H1 (cell line): ENCODE data around the gene RAD51D. TPM values are rescaled to one million over a fixed set of nuclear protein-coding genes. Genes with fewer than 3 reads are reported as not detected.
A peak's percentile ranks its signal among the peaks of the same experiment; 100 is the strongest.

Source experiments
- CTCF ChIA-PET: fragments of 300-600 bp; sonication (Branson Sonifier 250); formaldehyde crosslinking; loops from one replicate; lab custom pipeline; 2021; ENCODE audit not compliant: partially characterized antibody; lab: Charles Lee
- POLR2A ChIA-PET: fragments of 300-600 bp; sonication (Branson Sonifier 250); formaldehyde crosslinking; loops from one replicate; lab custom pipeline; 2021; ENCODE audit warnings: inconsistent platforms; ENCODE audit not compliant: partially characterized antibody; lab: Charles Lee
- DNase-seq, 2 experiments: peaks; one replicate each; pipeline versions ENCODE4 v3.0.0 to v3.0.0-alpha.2; 2010 to 2022; ENCODE audit warnings: low spot score in 2 of 2, low read depth in 1 of 2, mixed read lengths in 1 of 2
- FAIRE-seq: peaks from 2 replicates; lab custom pipeline; 2011; peaks lifted over from hg19 to GRCh38; lab: Jason Lieb, UNC
- H2AFZ ChIP-seq: 2 replicates; pipeline ENCODE4 v1.8.1; 2012; ENCODE audit warnings: low read length, inconsistent platforms
- H2AK5ac ChIP-seq: 2 replicates; pipeline ENCODE4 v1.6.1; 2013; ENCODE audit warnings: low read depth, low read length
- H2BK120ac ChIP-seq: replicated peaks from 2 replicates; pipeline ENCODE3; 2013; ENCODE audit warnings: low read depth, low read length, inconsistent platforms
- H2BK12ac ChIP-seq: 2 replicates; pipeline ENCODE4 v1.6.1; 2013; ENCODE audit warnings: low read depth, low read length
- H2BK15ac ChIP-seq: 2 replicates; pipeline ENCODE4 v1.6.1; 2013; ENCODE audit warnings: low read length
- H2BK20ac ChIP-seq: 2 replicates; pipeline ENCODE4 v1.6.1; 2013; ENCODE audit warnings: low read length
- H2BK5ac ChIP-seq: 2 replicates; pipeline ENCODE4 v1.6.1; 2013; ENCODE audit warnings: low read depth, low read length
- H3K14ac ChIP-seq: 2 replicates; pipeline ENCODE4 v1.6.1; 2013; ENCODE audit warnings: inconsistent platforms; ENCODE audit not compliant: insufficient read length
- H3K18ac ChIP-seq: 2 replicates; pipeline ENCODE4 v1.6.1; 2013; ENCODE audit warnings: low read length; ENCODE audit errors: extremely low read depth
- H3K23ac ChIP-seq: 2 replicates; pipeline ENCODE4 v1.6.1; 2013; ENCODE audit warnings: inconsistent platforms; ENCODE audit not compliant: insufficient read length
- H3K23me2 ChIP-seq: 2 replicates; pipeline ENCODE4 v1.6.1; 2013; ENCODE audit warnings: low read depth, low read length
- H3K27ac ChIP-seq: 2 replicates; pipeline ENCODE4 v1.6.1; 2011; ENCODE audit warnings: low read depth, low read length, inconsistent platforms
- H3K27me3 ChIP-seq, 4 experiments: replicated peaks in 1 of 4; 1 replicate in 1 of 4; 2 replicates in 3 of 4; pipeline versions ENCODE4 v1.6.1 to v1.8.1; 2011 to 2013; ENCODE audit warnings: low read length in 3 of 4, mild to moderate bottlenecking in 3 of 4, inconsistent platforms in 2 of 4, mixed read lengths in 2 of 4, moderate library complexity in 1 of 4; ENCODE audit not compliant: control insufficient read depth in 3 of 4, insufficient read depth in 3 of 4; ENCODE audit errors: extremely low read depth in 1 of 4
- H3K36me3 ChIP-seq, 4 experiments: 2 replicates each; pipeline versions ENCODE4 v1.6.1 to v1.8.1; 2011 to 2013; ENCODE audit warnings: mild to moderate bottlenecking in 4 of 4, low read length in 3 of 4, moderate library complexity in 2 of 4, control low read depth in 1 of 4, inconsistent platforms in 1 of 4; ENCODE audit not compliant: insufficient read depth in 4 of 4, control insufficient read depth in 2 of 4
- H3K4ac ChIP-seq: replicated peaks from 2 replicates; pipeline ENCODE3; 2013; ENCODE audit warnings: low read length, low read depth, mixed read lengths, inconsistent platforms; ENCODE audit not compliant: insufficient read length
- H3K4me1 ChIP-seq, 4 experiments: replicated peaks in 1 of 4; 1 replicate in 1 of 4; 2 replicates in 3 of 4; pipeline versions ENCODE4 v1.6.1 to v1.8.1; 2011 to 2013; ENCODE audit warnings: low read length in 3 of 4, inconsistent platforms in 2 of 4, mixed read lengths in 1 of 4; ENCODE audit not compliant: insufficient read depth in 4 of 4, control insufficient read depth in 3 of 4
- H3K4me2 ChIP-seq, 2 experiments: 2 replicates each; pipeline versions ENCODE4 v1.6.1 to v1.8.1; 2011 to 2013; ENCODE audit warnings: low read depth in 2 of 2, low read length in 2 of 2, control low read depth in 1 of 2, inconsistent platforms in 1 of 2, mild to moderate bottlenecking in 1 of 2; ENCODE audit not compliant: insufficient read depth in 1 of 2
- H3K4me3 ChIP-seq, 4 experiments: fragments of 200-600, 300-600 bp in 1 of 4; sonication (generic), shearing (Covaris generic), sonication (Bioruptor Twin) in 1 of 4; 2 replicates each; pipeline versions ENCODE4 v1.5.1 to v1.8.1; 2011 to 2016; ENCODE audit warnings: low read length in 4 of 4, low read depth in 3 of 4, control low read depth in 2 of 4, inconsistent platforms in 2 of 4, mild to moderate bottlenecking in 2 of 4, mixed read lengths in 1 of 4, moderate library complexity in 1 of 4; ENCODE audit not compliant: insufficient read depth in 2 of 4; ENCODE audit errors: extremely low read depth in 1 of 4
- H3K56ac ChIP-seq: replicated peaks from 2 replicates; pipeline ENCODE3; 2013; ENCODE audit warnings: low read depth, mild to moderate bottlenecking, mixed read lengths, low read length, inconsistent platforms; ENCODE audit not compliant: insufficient read length
- H3K79me1 ChIP-seq: 2 replicates; pipeline ENCODE4 v1.6.1; 2013; ENCODE audit warnings: low read depth, low read length, control low read depth
- H3K79me2 ChIP-seq, 2 experiments: 2 replicates each; pipeline versions ENCODE4 v1.6.1 to v1.8.1; 2012 to 2013; ENCODE audit warnings: low read length in 2 of 2, mild to moderate bottlenecking in 2 of 2, inconsistent platforms in 1 of 2; ENCODE audit not compliant: insufficient read depth in 2 of 2, control insufficient read depth in 1 of 2
- H3K9ac ChIP-seq, 4 experiments: replicated peaks in 1 of 4; 1 replicate in 1 of 4; 2 replicates in 3 of 4; pipeline versions ENCODE4 v1.6.1 to v1.8.1; 2011 to 2013; ENCODE audit warnings: low read depth in 3 of 4, low read length in 3 of 4, control low read depth in 2 of 4, mild to moderate bottlenecking in 2 of 4, moderate library complexity in 2 of 4, inconsistent platforms in 1 of 4; ENCODE audit errors: extremely low read depth in 1 of 4
- H3K9me3 ChIP-seq, 2 experiments: 2 replicates each; pipeline versions ENCODE4 v1.6.1 to v1.8.1; 2012 to 2013; ENCODE audit warnings: mild to moderate bottlenecking in 2 of 2, moderate library complexity in 2 of 2, control low read depth in 1 of 2, inconsistent platforms in 1 of 2, low read depth in 1 of 2, low read length in 1 of 2, mixed read lengths in 1 of 2; ENCODE audit not compliant: insufficient read depth in 2 of 2
- H4K20me1 ChIP-seq, 2 experiments: replicated peaks in 1 of 2; 2 replicates each; pipeline versions ENCODE3 to v1.8.1; 2011 to 2013; ENCODE audit warnings: inconsistent platforms in 2 of 2, low read length in 2 of 2, mild to moderate bottlenecking in 1 of 2; ENCODE audit not compliant: insufficient read depth in 2 of 2, control insufficient read depth in 1 of 2
- H4K5ac ChIP-seq: 2 replicates; pipeline ENCODE4 v1.6.1; 2013; ENCODE audit warnings: low read length, low read depth, mixed read lengths, inconsistent platforms; ENCODE audit not compliant: insufficient read length
- H4K8ac ChIP-seq: 2 replicates; pipeline ENCODE4 v1.8.0; 2013; ENCODE audit warnings: mild to moderate bottlenecking, moderate library complexity, low read length, inconsistent platforms; ENCODE audit not compliant: insufficient read depth; ENCODE audit errors: extremely low read depth
- H4K91ac ChIP-seq: replicated peaks from 2 replicates; pipeline ENCODE3; 2013; ENCODE audit warnings: low read length, mixed read lengths, inconsistent platforms; ENCODE audit not compliant: insufficient read length
- CBX8 ChIP-seq: fragments of 300-800, 300-1000 bp; sonication (generic); IDR thresholded peaks from 2 replicates; pipeline ENCODE4 v1.7.1; 2016; ENCODE audit warnings: low read depth, low read length, borderline replicate concordance
- EP300 ChIP-seq, 2 experiments: IDR thresholded peaks; 1 replicate in 1 of 2; 2 replicates in 1 of 2; pipeline ENCODE4 v1.6.1; 2011 to 2012; ENCODE audit warnings: low read depth in 2 of 2, low read length in 2 of 2, mild to moderate bottlenecking in 2 of 2, borderline replicate concordance in 1 of 2, inconsistent platforms in 1 of 2, moderate library complexity in 1 of 2
- HDAC6 ChIP-seq: IDR thresholded peaks from one replicate; pipeline ENCODE4 v1.7.1; 2012; ENCODE audit warnings: low read depth, mild to moderate bottlenecking, inconsistent platforms, low read length, moderate library complexity
- KDM5A ChIP-seq: fragments of 200-600 bp; IDR thresholded peaks from 2 replicates; pipeline ENCODE4 v1.7.1; 2012; ENCODE audit warnings: mild to moderate bottlenecking, low read length, inconsistent platforms, mixed read lengths
- POLR2AphosphoS5 ChIP-seq: IDR thresholded peaks from 2 replicates; pipeline ENCODE4 v1.6.1; 2011; ENCODE audit warnings: low read depth, low read length
- POU5F1 ChIP-seq: IDR thresholded peaks from 2 replicates; pipeline ENCODE4 v1.6.1; 2011; ENCODE audit warnings: low read depth, mild to moderate bottlenecking, low read length, moderate library complexity
- RAD21 ChIP-seq, 2 experiments: IDR thresholded peaks in 1 of 2; conservative IDR thresholded peaks in 1 of 2; 2 replicates each; pipeline ENCODE4 v1.6.1; 2011; ENCODE audit warnings: low read depth in 2 of 2, low read length in 2 of 2, improper control_type of control experiment in 1 of 2, inconsistent platforms in 1 of 2, mild to moderate bottlenecking in 1 of 2, moderate library complexity in 1 of 2
- SUZ12 ChIP-seq: fragments of 200-600 bp; sonication (generic); IDR thresholded peaks from 2 replicates; pipeline ENCODE4 v1.6.1; 2012; ENCODE audit warnings: mild to moderate bottlenecking, inconsistent platforms, low read length, moderate library complexity, mixed read lengths
- USF2 ChIP-seq: IDR thresholded peaks from 2 replicates; pipeline ENCODE4 v1.6.1; 2011; ENCODE audit warnings: low read length, improper control_type of control experiment
- WGBS, 2 experiments: shearing (Covaris generic) in 1 of 2; methylation state at CpG; one replicate each; pipeline versions ENCODE4 v1.1.6 to v1.1.7; 2013 to 2015; ENCODE audit warnings: low lambda C conversion rate in 2 of 2, mixed read lengths in 2 of 2, inconsistent platforms in 1 of 2, low coverage in 1 of 2, missing lambda C conversion rate in 1 of 2; ENCODE audit not compliant: insufficient replicate concordance in 2 of 2, insufficient coverage in 1 of 2, insufficient read length in 1 of 2; ENCODE audit errors: extremely low coverage in 1 of 2, missing lambda C conversion rate in 1 of 2; 5-methylcytosine and 5-hydroxymethylcytosine counted together
- polyA plus RNA-seq, 7 experiments: library from polyadenylated mRNA; depleted of rRNA in 3 of 7; stranded (reverse) in 5 of 7; unstranded in 2 of 7; fragments of >200 nt in 5 of 7; fragments of 200-250 nt in 2 of 7; gene quantifications; 1 replicate in 5 of 7; 2 replicates in 1 of 7; 4 replicates in 1 of 7; pipeline versions ENCODE4 v1.2.1 to v1.2.3, GENCODE V29; 2011 to 2013; ENCODE audit warnings: missing spikeins in 2 of 7, mixed read lengths in 2 of 7
- total RNA-seq: library from RNA; stranded (reverse); fragmentation: NEBNext Ultra II Directional; extraction: Animal tissue kit (Norgen Biotek cat#: 25700); gene quantifications from 2 replicates; pipeline ENCODE4 v1.2.1, GENCODE V29; 2021

The RAD51D gene
- total and polyA plus RNA-seq, 2 of the 8 experiments (the other 6 are each of a cell fraction or from before 2014, with no cell fraction given): 10.2 to 12.9 TPM

GRCh38 chr17:35142467-35142796 lies 22.8 kb upstream of the RAD51D start:
- POLR2A ChIA-PET: interaction anchor here (1.1 to 6.8 kb wide), 5 partner anchors 13 to 52 kb away, joined by 3 to 84 read pairs (median 5); partner anchors contain the start of gene RAD51D
- H3K4me3 ChIP-seq: peak overlapping the region in 1 of 4 experiments; percentile 99; a peak in 3 of 8 replicates
- TF ChIP-seq KDM5A (no peak), USF2 (no peak), POU5F1 (no peak), POLR2AphosphoS5 (no peak), SUZ12 (no peak), RAD21 (IDR thresholded peaks at IDR 0.05 in 1 of 2, conservative IDR thresholded peaks at IDR 0.05 in 1 of 2; ENCODE audit: low read depth in 2 of 2, low read length in 2 of 2) (no peak), CBX8 (no peak), HDAC6 (no peak), EP300 (IDR thresholded peaks at IDR 0.05; ENCODE audit: borderline replicate concordance in 1 of 2, low read depth in 2 of 2, low read length in 2 of 2) (no peak)

More at GRCh38 chr17:35142467-35142796, 22.8 kb upstream of the RAD51D start:
- 68% methylated on average over 8 of the region's 8 CpGs; no CpG with 5 or more reads in 1 of the 2 experiments for WGBS, 2 experiments
- H3K9ac ChIP-seq: no peak overlapping the region
- H2BK15ac ChIP-seq: no peak overlapping the region
- no peak overlapping the region; the same call in 1 of the 2 replicates for H4K8ac ChIP-seq
- peak overlapping the region; percentile 62 for H4K91ac ChIP-seq
- H3K4me1 ChIP-seq: peaks cover 0 to under 1% (median 0%) of the 10 kb centered on the region in 4 experiments; a peak in 1 of 7 replicates
- H3K56ac ChIP-seq: no peak overlapping the region
- no peak overlapping the region for H2AK5ac ChIP-seq
- H3K79me1 ChIP-seq: no peaks in the 10 kb centered on the region
- H3K18ac ChIP-seq: peak overlapping the region; percentile 19; the same call in 1 of the 2 replicates
- no peak overlapping the region for H3K14ac ChIP-seq
- H2BK12ac ChIP-seq: 0 out of 2 replicates have a peak overlapping the region, but pooled peaks have one; percentile 50
- H3K23ac ChIP-seq: no peak overlapping the region
- FAIRE-seq (no peak), DNase-seq (no peak)
- no peaks in the 10 kb centered on the region for H3K23me2 ChIP-seq
- no peak overlapping the region for H4K5ac ChIP-seq
- CTCF ChIA-PET: interaction anchor here (0.9 to 3.6 kb wide), 4 partner anchors 12 to 394 kb away, joined by 3 to 11 read pairs (median 4); partner anchors contain the start of gene RAD51D
- no peak overlapping the region for H3K27ac ChIP-seq
- no peak overlapping the region for H2BK20ac ChIP-seq
- peak overlapping the region in 1 of 2 experiments; percentile 32; a peak in 2 of 4 replicates for H3K4me2 ChIP-seq
- H3K36me3 ChIP-seq: peaks cover 16 to 26% (median 22%) of the 10 kb centered on the region in 4 experiments
- H4K20me1 ChIP-seq: peaks cover 0 to 1% of the 10 kb centered on the region in 2 experiments
- peak overlapping the region; percentile 77; the same call in 1 of the 2 replicates for H2AFZ ChIP-seq
- no peaks in the 10 kb centered on the region for H3K27me3 ChIP-seq
- no peaks in the 10 kb centered on the region for H3K9me3 ChIP-seq
- H3K79me2 ChIP-seq: peaks cover 0 to 24% of the 10 kb centered on the region in 2 experiments; a peak in 3 of 4 replicates
- no peak overlapping the region for H3K4ac ChIP-seq
- H2BK120ac ChIP-seq: no peak overlapping the region
- H2BK5ac ChIP-seq: no peak overlapping the region
